NT2/D1 (cell line): Measurements from ENCODE around the gene SPATA13.

Experiments used
- DNase-seq: peaks from one replicate; pipeline ENCODE4 v3.0.0-alpha.2; 2011; ENCODE audit warnings: low read depth, low spot score
- H3K27me3 ChIP-seq: 2 replicates; pipeline ENCODE4 v1.6.0; 2011; ENCODE audit warnings: mild to moderate bottlenecking; ENCODE audit not compliant: insufficient read length, insufficient read depth
- H3K36me3 ChIP-seq: 2 replicates; pipeline ENCODE4 v1.6.1; 2011; ENCODE audit warnings: mild to moderate bottlenecking, low read length, mixed read lengths; ENCODE audit not compliant: insufficient read depth, insufficient read length
- H3K4me1 ChIP-seq: 2 replicates; pipeline ENCODE4 v1.5.1; 2011; ENCODE audit not compliant: insufficient read depth, insufficient read length
- H3K4me3 ChIP-seq: 2 replicates; pipeline ENCODE4 v1.5.1; 2011; ENCODE audit warnings: low read depth; ENCODE audit not compliant: insufficient read length
- H3K9ac ChIP-seq: 2 replicates; pipeline ENCODE4 v1.6.0; 2011; ENCODE audit warnings: low read depth; ENCODE audit not compliant: insufficient read length
- H3K9me3 ChIP-seq: 2 replicates; pipeline ENCODE4 v1.5.1; 2011; ENCODE audit warnings: mild to moderate bottlenecking, low read length; ENCODE audit not compliant: insufficient read depth
- SUZ12 ChIP-seq: IDR thresholded peaks from 2 replicates; pipeline ENCODE4 v1.6.1; 2011; ENCODE audit not compliant: insufficient read length, insufficient read depth; ENCODE audit errors: extremely low read depth
- YY1 ChIP-seq: IDR thresholded peaks from 2 replicates; pipeline ENCODE4 v1.6.1; 2011; ENCODE audit not compliant: insufficient read length, insufficient read depth
- ZNF274 ChIP-seq: IDR thresholded peaks from 2 replicates; pipeline ENCODE4 v1.6.1; 2011; ENCODE audit warnings: mild to moderate bottlenecking, low read depth, low read length

The SPATA13 gene

GRCh38 chr13:24161010-24161775, 673 bp downstream of the SPATA13 start:
- Histone ChIP-seq H3K27me3 (no peaks in the 10 kb centered on the region), H3K4me1 (peaks cover 6% of the 10 kb centered on the region), H3K36me3 (peaks cover 25% of the 10 kb centered on the region), H3K9me3 (no peaks in the 10 kb centered on the region), H3K4me3 (peak overlapping the region; percentile 85), H3K9ac (peak overlapping the region; percentile 87)
- no peak for DNase-seq
- TF ChIP-seq ZNF274 (no peak), SUZ12 (no peak), YY1 (no peak)

DNA sequence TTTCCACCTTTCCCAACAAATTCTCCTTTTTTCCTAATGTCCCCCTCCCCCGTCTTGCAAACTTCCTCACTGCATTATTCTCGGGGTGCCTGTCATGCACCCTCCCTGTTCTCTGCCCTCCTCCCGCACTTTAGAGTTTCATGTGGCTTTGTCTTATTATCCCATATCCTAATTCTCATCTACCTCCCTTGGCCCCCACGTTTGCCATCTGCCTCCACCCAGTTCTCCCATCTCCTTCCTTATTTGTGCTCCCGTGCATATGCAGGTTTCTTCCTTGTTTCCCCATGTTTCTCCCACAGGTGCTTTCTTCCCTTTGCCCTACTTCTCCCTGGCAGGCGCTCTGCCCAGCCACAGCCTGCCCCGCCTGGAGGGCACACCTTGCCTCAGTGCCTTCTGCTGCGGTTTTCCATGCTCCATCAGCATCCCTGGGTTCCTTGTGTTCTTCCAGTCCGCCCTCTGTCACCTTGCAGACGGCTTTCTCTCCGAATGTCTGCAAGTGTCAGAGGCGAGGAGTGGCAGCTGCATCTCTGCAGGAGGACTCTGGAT, 1.5 kb downstream of the SPATA13 start:
- peak overlapping the region; percentile 85 for H3K4me3 ChIP-seq
- H3K36me3 ChIP-seq: peaks cover 32% of the 10 kb centered on the region
- no peak overlapping the region for H3K9ac ChIP-seq
- H3K27me3 ChIP-seq: no peaks in the 10 kb centered on the region
- no peak for DNase-seq
- H3K9me3 ChIP-seq: no peaks in the 10 kb centered on the region
- TF ChIP-seq ZNF274: no peak
- no peak for TF ChIP-seq SUZ12
- no peak for TF ChIP-seq YY1
- H3K4me1 ChIP-seq: peaks cover 6% of the 10 kb centered on the region

DNA sequence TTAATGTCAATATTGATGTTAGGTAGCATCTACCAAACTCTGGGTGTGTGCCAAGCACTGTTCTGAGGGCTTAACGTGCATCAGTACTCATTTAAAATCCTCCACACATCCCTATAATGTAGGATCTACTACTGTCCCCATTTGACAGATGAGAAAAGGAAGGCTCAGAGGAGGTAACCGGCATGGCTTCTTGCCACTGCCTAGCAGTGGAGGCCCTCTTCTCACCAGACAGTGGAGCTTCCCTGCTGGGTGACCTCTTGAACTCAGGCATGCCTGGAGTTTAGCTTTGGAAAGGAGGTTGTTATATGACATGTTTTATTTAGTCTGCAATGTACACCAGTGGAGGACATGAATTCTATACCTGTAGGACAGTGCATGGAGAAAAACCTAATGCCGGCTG, 2.1 kb downstream of the SPATA13 start:
- Histone ChIP-seq H3K9ac (no peak overlapping the region), H3K9me3 (no peaks in the 10 kb centered on the region), H3K36me3 (peaks cover 37% of the 10 kb centered on the region), H3K4me3 (no peak overlapping the region), H3K4me1 (peaks cover 6% of the 10 kb centered on the region), H3K27me3 (no peaks in the 10 kb centered on the region)
- DNase-seq: no peak
- TF ChIP-seq YY1 (no peak), SUZ12 (no peak), ZNF274 (no peak)

- H3K9ac ChIP-seq: no peak overlapping the region
- peaks cover 42% of the 10 kb centered on the region for H3K36me3 ChIP-seq
- no peak for DNase-seq
- TF ChIP-seq SUZ12 (no peak), YY1 (no peak), ZNF274 (no peak)
- no peaks in the 10 kb centered on the region for H3K9me3 ChIP-seq
- no peaks in the 10 kb centered on the region for H3K27me3 ChIP-seq
- H3K4me1 ChIP-seq: peaks cover 6% of the 10 kb centered on the region
- no peak overlapping the region for H3K4me3 ChIP-seq
Observed at GRCh38 chr13:24165746-24166145, 5.2 kb downstream of the SPATA13 start.

GRCh38 chr13:24166561-24166960, 6.0 kb downstream of the SPATA13 start:
- Histone ChIP-seq H3K4me3 (no peak overlapping the region), H3K4me1 (peaks cover 6% of the 10 kb centered on the region), H3K27me3 (no peaks in the 10 kb centered on the region), H3K9me3 (no peaks in the 10 kb centered on the region), H3K36me3 (peaks cover 50% of the 10 kb centered on the region), H3K9ac (no peak overlapping the region)
- DNase-seq: no peak
- TF ChIP-seq ZNF274 (no peak), YY1 (no peak), SUZ12 (no peak)

- no peak for DNase-seq
- H3K9me3 ChIP-seq: no peaks in the 10 kb centered on the region
- peaks cover 45% of the 10 kb centered on the region for H3K36me3 ChIP-seq
- no peak for TF ChIP-seq ZNF274
- TF ChIP-seq SUZ12: no peak
- no peak for TF ChIP-seq YY1
- no peak overlapping the region for H3K9ac ChIP-seq
- H3K27me3 ChIP-seq: no peaks in the 10 kb centered on the region
- H3K4me1 ChIP-seq: peaks cover 6% of the 10 kb centered on the region
- no peak overlapping the region for H3K4me3 ChIP-seq
Observed at GRCh38 chr13:24167666-24168391, 7.3 kb downstream of the SPATA13 start.

GRCh38 chr13:24168392-24168750, 7.9 kb downstream of the SPATA13 start:
- Histone ChIP-seq H3K27me3 (no peaks in the 10 kb centered on the region), H3K4me3 (no peak overlapping the region), H3K9ac (no peak overlapping the region), H3K36me3 (peaks cover 45% of the 10 kb centered on the region), H3K9me3 (no peaks in the 10 kb centered on the region), H3K4me1 (peaks cover 6% of the 10 kb centered on the region)
- no peak for DNase-seq
- TF ChIP-seq YY1 (no peak), SUZ12 (no peak), ZNF274 (no peak)
